Measurements from ENCODE around the gene ZSCAN25. TPM values are rescaled to one million over a fixed set of nuclear protein-coding genes. Genes with fewer than 3 reads are reported as not detected.

ZSCAN25 gene
- total and polyA plus RNA-seq, 2 of the 13 experiments (the other 11 are each of a cell fraction or from before 2014, with no cell fraction given): 12.1 to 16.8 TPM

- no peak for TF ChIP-seq ZNF674 (CRISPR knock-in tag; IDR thresholded peaks at IDR 0.05; ENCODE audit: low read depth)
- TF ChIP-seq ZNF770 (CRISPR knock-in tag; IDR thresholded peaks at IDR 0.05): peak; percentile 31; the same call in 1 of the 2 replicates
- peak; percentile 72; the same call in 1 of the 2 replicates for TF ChIP-seq ZSCAN20 (CRISPR knock-in tag; IDR thresholded peaks at IDR 0.05; ENCODE audit: borderline replicate concordance)
- peak; percentile 87 for TF ChIP-seq MED1 (CRISPR knock-in tag; IDR thresholded peaks at IDR 0.05)
- no peak for TF ChIP-seq ZBTB38 (CRISPR knock-in tag; IDR thresholded peaks at IDR 0.05)
- peak; percentile 85 for TF ChIP-seq ZNF276 (CRISPR knock-in tag; IDR thresholded peaks at IDR 0.05; ENCODE audit: low read depth)
- TF ChIP-seq HDAC6 (IDR thresholded peaks at IDR 0.05; ENCODE audit: low read depth, low read length): no peak
- TF ChIP-seq PRDM4 (CRISPR knock-in tag; IDR thresholded peaks at IDR 0.05; ENCODE audit: borderline replicate concordance): no peak
- TF ChIP-seq FOSL1 (CRISPR knock-in tag; IDR thresholded peaks at IDR 0.05; ENCODE audit: borderline replicate concordance): no peak
- TF ChIP-seq YEATS2 (CRISPR knock-in tag; IDR thresholded peaks at IDR 0.05; ENCODE audit: borderline replicate concordance): peak; percentile 97
- peak; percentile 95 for TF ChIP-seq ZNF280D (CRISPR knock-in tag; IDR thresholded peaks at IDR 0.05)
- no peak for TF ChIP-seq ZNF652 (CRISPR knock-in tag; IDR thresholded peaks at IDR 0.05; ENCODE audit: borderline replicate concordance, low read depth)
- no peak for TF ChIP-seq ZNF253 (CRISPR knock-in tag; IDR thresholded peaks at IDR 0.05; ENCODE audit: borderline replicate concordance)
- no peak for TF ChIP-seq CCAR2 (optimal IDR thresholded peaks at IDR 0.05; ENCODE audit: low read depth, low read length)
- no peak for TF ChIP-seq GTF2F1 (IDR thresholded peaks at IDR 0.05; ENCODE audit: low read length)
- 0 out of 2 replicates have a peak, but pooled peaks have one; percentile 9 for TF ChIP-seq ZNF879 (CRISPR knock-in tag; IDR thresholded peaks at IDR 0.05)
- TF ChIP-seq ISL2 (CRISPR knock-in tag; IDR thresholded peaks at IDR 0.05): peak; percentile 70
- TF ChIP-seq ZNF629 (CRISPR knock-in tag; conservative IDR thresholded peaks at IDR 0.05): 0 out of 2 replicates have a peak, but pooled peaks have one; percentile 14
- TF ChIP-seq ZKSCAN1 (IDR thresholded peaks at IDR 0.05; ENCODE audit: low read length): 0 out of 2 replicates have a peak, but pooled peaks have one; percentile 26
- TF ChIP-seq BCL6 (CRISPR knock-in tag; IDR thresholded peaks at IDR 0.05): peak; percentile 61
Observed at GRCh38 chr7:99616359-99617191, at the start of gene ZSCAN25 (continued).

All from HepG2 (cell line).